Stimulated activated CD8-positive, alpha-beta memory T cell treated with anti-CD3 and anti-CD28 coated beads, Interleukin-7, amount 100 ng/mL, for 4 hours (primary cell): ENCODE results near the gene ZDHHC6.
"Not testable (repeated sequence)": the region's sequence is repeated elsewhere in the genome, so short reads cannot be mapped to it uniquely, and the experiment has no call there.

Experiments
- DNase-seq, 2 donors: peaks; one replicate each; pipeline ENCODE4 v3.0.0-alpha.2; 2020; ENCODE audit warnings: low read depth in 2 of 2

The ZDHHC6 gene

GRCh38 chr10:112446055-112446854 is 459 bp downstream of the ZDHHC6 start:
- no peak for DNase-seq

- DNase-seq, result no peak
These were observed 4.7 kb downstream of the ZDHHC6 start for GRCh38 chr10:112442063-112442462.

DNA sequence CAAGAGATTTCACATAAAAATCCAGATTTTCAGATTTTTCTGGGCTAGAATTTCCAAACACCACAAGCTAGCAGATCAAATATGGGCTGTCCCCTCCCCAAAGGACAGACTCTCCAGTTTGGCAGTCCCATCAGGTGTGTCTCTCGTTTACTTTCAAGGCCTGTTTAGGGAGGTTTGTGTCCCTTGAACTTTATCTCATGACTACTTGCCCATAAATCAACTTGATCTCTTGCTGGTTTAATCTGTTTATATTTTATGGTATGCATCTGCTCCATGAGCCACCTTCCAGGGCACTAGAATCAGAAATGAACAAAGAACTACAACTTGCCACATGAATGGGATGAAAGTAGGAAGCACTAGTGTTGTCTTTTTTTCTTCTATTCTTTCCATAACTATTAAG is 5.2 kb downstream of the ZDHHC6 start:
- DNase-seq, result no peak

GRCh38 chr10:112438356-112438755 is 8.4 kb downstream of the ZDHHC6 start:
- DNase-seq, result no peak

DNA sequence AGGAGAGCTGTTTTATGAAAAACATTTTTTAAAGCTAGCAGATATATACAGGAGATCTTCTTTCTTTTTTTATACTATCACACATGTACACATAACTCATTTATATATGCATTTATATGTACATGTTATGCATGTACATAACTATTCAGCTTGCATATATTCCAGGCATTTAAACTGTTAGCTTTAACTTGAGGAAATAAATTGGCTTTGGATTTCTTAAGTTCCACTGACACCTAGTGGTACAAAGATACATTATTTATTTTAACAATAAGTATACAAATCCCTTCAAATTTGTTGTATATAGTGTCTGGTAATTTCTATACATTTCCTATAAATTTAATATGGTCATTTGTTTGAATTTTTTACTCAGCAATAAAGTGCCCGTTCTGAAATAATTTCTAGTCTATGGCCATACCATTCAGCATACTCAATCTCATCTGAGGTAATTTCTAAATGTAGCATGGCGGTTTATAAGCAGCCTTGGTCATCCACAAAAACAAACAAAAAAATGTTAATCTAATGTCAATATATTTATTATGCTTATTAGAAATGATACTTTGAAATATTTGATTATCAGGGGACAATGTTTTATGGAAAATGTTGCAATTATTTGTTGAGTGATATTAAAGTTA is 11.6 kb downstream of the ZDHHC6 start:
- DNase-seq, result no peak

GRCh38 chr10:112433136-112433535 is 13.6 kb downstream of the ZDHHC6 start:
- DNase-seq, result no peak

DNA sequence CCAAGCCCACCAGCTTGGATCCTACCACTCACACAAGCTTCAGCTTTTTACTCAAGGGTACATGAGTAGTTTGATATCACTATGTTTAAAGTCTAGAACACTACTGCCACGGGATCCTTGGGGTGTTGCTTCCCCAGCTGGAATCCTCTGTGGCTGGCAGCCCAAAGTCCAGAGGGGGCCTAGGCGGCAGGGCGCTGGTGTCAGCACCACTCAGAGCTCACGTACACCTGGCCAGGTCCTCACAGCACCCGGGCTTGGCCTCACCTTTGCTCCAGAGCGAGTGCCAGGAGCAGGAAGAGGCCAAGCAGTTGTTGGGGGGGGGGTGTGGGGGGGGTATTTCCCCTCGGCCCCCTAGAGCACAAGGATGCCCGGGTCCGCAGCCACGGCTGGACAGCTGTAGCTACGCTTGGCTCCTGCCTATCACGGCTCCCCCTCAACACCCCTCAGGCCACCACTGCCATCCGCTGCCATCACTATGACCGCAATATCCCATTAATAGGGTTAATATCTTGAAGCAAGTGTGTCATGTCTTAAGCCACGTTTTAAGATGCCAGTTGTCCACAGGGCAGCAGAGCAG is 17.0 kb downstream of the ZDHHC6 start:
- no peak for DNase-seq

DNA sequence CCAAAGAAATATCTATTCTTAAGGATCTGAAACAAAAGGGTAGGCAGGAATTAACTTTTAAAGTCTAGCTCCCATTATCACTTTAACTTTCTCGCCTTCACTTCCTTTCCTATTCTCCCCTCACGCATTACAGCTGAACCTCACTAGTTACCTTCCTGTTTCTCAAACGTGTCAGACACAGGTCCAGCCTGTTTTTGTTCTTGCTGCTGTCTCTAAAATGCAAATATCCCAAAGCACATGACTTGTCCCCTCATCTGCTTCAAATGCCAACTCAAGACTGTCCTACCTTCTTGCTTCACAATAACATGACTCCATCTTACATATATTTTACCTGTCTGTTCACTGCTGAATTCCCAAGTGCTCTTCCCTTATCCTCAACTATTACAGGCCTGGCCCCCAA is 17.6 kb downstream of the ZDHHC6 start:
- no peak for DNase-seq

- DNase-seq, result no peak
These were observed 20.6 kb downstream of the ZDHHC6 start for GRCh38 chr10:112426111-112426510.

DNA sequence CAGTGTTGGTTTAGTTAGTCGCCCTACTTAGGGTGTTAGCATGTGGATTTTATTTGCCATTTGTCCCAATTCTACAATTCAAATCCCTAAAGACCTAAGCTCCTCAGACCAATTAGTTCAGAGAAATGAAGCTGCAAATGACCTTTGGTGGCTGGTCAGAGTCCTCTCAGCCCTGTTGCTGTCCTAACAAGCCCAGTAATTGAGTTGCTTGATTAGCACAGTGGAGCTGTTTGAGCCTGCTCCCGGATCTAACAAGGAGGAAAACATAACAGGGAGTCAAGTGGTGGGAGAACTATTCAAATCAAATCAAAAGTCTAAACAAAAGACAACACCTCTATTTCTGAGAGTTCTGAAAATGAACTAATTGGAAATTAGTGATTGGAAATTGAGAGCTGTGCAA is 22.1 kb downstream of the ZDHHC6 start:
- no peak for DNase-seq

DNA sequence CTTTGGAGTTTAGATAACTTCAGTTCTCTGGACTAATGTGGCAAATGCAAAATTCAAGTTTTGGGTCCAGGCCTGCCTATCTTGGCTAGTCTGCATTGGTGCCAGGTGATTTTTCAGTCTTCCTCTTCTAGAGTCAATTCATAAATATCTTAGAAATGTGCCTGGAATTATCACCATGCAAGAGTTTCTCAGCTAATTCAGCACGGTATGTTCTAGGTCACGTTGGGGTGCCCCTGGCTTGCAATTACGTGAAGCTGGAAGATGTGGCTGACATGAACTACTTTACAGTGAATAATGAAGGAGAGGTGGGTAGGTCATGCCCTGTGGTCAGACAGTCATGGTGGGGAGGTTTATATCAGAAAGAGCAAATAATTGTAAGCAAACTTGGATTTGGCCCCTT is 25.0 kb downstream of the ZDHHC6 start:
- DNase-seq, result no peak

- no peak for DNase-seq
These were observed 34.0 kb downstream of the ZDHHC6 start for GRCh38 chr10:112412696-112413095.

GRCh38 chr10:112409755-112410154 is 37.0 kb downstream of the ZDHHC6 start:
- DNase-seq, result no peak

DNA sequence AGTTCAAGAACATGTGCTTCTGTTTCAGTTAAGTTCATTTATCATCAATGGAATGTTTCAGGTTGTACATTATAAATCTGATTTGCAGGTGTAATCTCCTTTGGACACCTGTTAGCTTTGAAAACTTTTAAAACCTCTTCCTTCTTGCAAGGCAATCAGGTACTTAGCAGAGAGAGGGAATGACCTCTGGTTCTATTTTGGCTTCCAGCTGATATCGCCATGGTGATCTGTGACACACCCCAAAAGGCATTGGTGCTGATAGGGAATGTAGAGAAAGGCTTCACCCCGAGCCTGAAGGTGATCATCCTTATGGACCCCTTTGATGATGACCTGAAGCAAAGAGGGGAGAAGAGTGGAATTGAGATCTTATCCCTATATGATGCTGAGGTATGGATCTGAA is 37.4 kb downstream of the ZDHHC6 start:
- DNase-seq, result no peak

GRCh38 chr10:112407696-112408095 is 39.0 kb downstream of the ZDHHC6 start:
- no peak for DNase-seq

DNA sequence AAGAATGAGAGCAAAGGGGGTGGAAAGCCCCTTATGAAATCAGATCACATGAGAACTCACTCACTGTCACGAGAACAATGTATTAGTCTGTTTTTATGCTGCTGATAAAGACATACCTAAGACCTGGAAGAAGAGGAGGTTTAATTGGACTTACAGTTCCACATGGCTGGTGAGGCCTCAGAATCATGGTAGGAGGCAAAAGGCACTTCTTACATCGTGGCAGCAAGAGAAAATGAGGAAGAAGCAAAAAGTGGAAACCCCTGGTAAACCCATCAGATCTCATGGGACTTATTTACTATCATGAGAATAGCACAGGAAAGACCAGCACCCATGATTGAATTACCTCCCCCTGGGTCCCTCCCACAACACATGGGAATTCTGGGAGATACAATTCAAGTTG is 39.9 kb downstream of the ZDHHC6 start:
- DNase-seq, result not testable (repeated sequence)

DNA sequence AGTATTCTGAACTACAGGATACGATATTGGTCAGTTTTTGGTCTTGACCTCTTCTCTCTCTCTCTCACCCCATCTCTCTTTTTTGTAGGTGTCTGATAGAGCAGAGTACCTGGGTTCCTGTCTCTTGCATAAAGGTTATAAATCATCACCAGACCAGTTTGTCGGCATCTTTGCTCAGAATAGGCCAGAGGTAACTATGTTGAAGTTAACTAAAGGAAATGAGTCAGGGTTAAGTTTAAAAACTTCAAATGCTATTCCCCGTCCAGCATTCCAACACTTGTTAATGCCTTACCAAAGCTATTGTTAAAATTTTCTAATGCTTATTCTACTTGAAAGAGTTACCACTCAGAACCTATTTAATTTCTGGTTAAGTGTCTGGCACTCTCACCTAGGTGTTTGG is 42.1 kb downstream of the ZDHHC6 start:
- DNase-seq, result no peak

- no peak for DNase-seq
These were observed 43.8 kb downstream of the ZDHHC6 start for GRCh38 chr10:112402917-112403316.

GRCh38 chr10:112397592-112397991 is 49.1 kb downstream of the ZDHHC6 start:
- no peak for DNase-seq

- no peak for DNase-seq
These were observed 50.7 kb downstream of the ZDHHC6 start for GRCh38 chr10:112395809-112396530.

DNA sequence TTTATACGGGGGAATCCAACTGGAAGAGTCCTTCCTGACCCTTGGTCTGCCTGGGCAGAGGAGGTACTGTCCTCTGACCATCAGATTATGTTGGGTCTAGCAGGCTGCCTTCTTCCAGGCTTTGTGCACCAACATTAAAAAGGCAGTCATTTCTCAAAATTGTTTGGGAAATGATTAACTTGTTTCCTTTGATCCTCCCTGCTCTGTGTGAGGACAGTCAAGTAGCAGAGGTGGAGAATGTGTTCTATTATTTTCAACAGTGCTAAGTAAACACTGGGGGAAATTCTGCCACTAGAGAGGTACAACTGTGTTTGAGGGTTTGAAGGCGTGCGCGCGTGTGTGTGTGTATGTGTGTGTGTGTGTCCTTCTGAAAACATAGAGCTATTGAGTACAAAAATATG is 52.2 kb downstream of the ZDHHC6 start:
- no peak for DNase-seq

- no peak for DNase-seq
These were observed 52.9 kb downstream of the ZDHHC6 start for GRCh38 chr10:112393827-112394226.

GRCh38 chr10:112393341-112393740 is 53.4 kb downstream of the ZDHHC6 start:
- DNase-seq, result no peak
